Gastrocnemius medialis (tissue), 4 donors: ENCODE results near the gene PSMG4. TPM values are rescaled to one million over a fixed set of nuclear protein-coding genes. Genes with fewer than 3 reads are reported as not detected.
A peak's percentile ranks its signal among the peaks of the same experiment; 100 is the strongest.

Experiments
- ATAC-seq, 2 donors: fragments of 150-250 bp; one replicate each; pipeline ENCODE4 v1.9.1; 2016
- DNase-seq, 2 donors: peaks; one replicate each; pipeline ENCODE4 v3.0.0-alpha.2; 2019
- H3K27ac ChIP-seq, 4 donors: fragments of 200-600 bp; sonication (generic); 1 replicate in 1 of 4; 2 replicates in 3 of 4; pipeline ENCODE4 v1.5.1; 2016 to 2018; ENCODE audit warnings: mild to moderate bottlenecking in 2 of 4, moderate library complexity in 1 of 4
- H3K27me3 ChIP-seq, 3 donors: fragments of 200-600 bp; sonication (generic) in 2 of 3; 1 replicate in 1 of 3; 2 replicates in 2 of 3; pipeline versions ENCODE4 v1.5.1 to v1.6.0; 2016 to 2019; ENCODE audit warnings: mild to moderate bottlenecking in 1 of 3, moderate library complexity in 1 of 3
- H3K36me3 ChIP-seq, 2 donors: fragments of 200-600 bp; sonication (generic) in 1 of 2; one replicate each; pipeline ENCODE4 v1.5.1; 2017 to 2018
- H3K4me1 ChIP-seq, 2 donors: fragments of 200-600 bp; sonication (generic) in 1 of 2; one replicate each; pipeline ENCODE4 v1.5.1; 2016 to 2017; ENCODE audit warnings: mild to moderate bottlenecking in 2 of 2
- H3K4me3 ChIP-seq, 4 donors: fragments of 200-600 bp; sonication (generic) in 3 of 4; 1 replicate in 1 of 4; 2 replicates in 3 of 4; pipeline ENCODE4 v1.5.1; 2016 to 2019; ENCODE audit warnings: mild to moderate bottlenecking in 2 of 4
- H3K9me3 ChIP-seq, 3 donors: fragments of 200-600 bp; sonication (generic) in 2 of 3; 1 replicate in 1 of 3; 2 replicates in 2 of 3; pipeline ENCODE4 v1.5.1; 2016 to 2019
- POLR2A ChIP-seq, 2 donors: fragments of 450-650 bp; IDR thresholded peaks; one replicate each; pipeline ENCODE4 v1.6.1; 2017; ENCODE audit warnings: antibody characterized with exemption in 2 of 2, mild to moderate bottlenecking in 2 of 2, moderate library complexity in 2 of 2
- in situ Hi-C, 4 donors: fragments of 200-750 bp; cut with MboI; loops; one replicate each; pipeline versions ENCODE4 v1.15.0 to v1.8.0; 2017; ENCODE audit warnings: low sequenced_read_pairs in 4 of 4
- intact Hi-C: fragments of 100-400 bp; cut with DNase I; formaldehyde crosslinking; loops from one replicate; pipeline ENCODE4 v1.15.1; 2023; ENCODE audit warnings: low total_unique reads
- total RNA-seq, 4 donors: library from RNA; depleted of rRNA; stranded (reverse); fragments of >200 nt; gene quantifications; one replicate each; pipeline versions ENCODE4 v1.1.0 to v1.2.3, GENCODE V29; 2016
- TF ChIP-seq, protein P1 (sequence below), 5 experiments: fragments of 450-650 bp in 3 of 5; fragments of 200-600 bp in 2 of 5; sonication (generic) in 2 of 5; IDR thresholded peaks in 4 of 5; conservative IDR thresholded peaks in 1 of 5; 1 replicate in 4 of 5; 2 replicates in 1 of 5; pipeline ENCODE4 v1.5.1; 2016 to 2019; ENCODE audit warnings: antibody characterized with exemption in 5 of 5, mild to moderate bottlenecking in 3 of 5, moderate library complexity in 3 of 5

The PSMG4 gene, protein sequence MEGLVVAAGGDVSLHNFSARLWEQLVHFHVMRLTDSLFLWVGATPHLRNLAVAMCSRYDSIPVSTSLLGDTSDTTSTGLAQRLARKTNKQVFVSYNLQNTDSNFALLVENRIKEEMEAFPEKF
- total RNA-seq = 10 to 100 TPM; 16.4 to 27.6 (median 22.0) TPM

DNA sequence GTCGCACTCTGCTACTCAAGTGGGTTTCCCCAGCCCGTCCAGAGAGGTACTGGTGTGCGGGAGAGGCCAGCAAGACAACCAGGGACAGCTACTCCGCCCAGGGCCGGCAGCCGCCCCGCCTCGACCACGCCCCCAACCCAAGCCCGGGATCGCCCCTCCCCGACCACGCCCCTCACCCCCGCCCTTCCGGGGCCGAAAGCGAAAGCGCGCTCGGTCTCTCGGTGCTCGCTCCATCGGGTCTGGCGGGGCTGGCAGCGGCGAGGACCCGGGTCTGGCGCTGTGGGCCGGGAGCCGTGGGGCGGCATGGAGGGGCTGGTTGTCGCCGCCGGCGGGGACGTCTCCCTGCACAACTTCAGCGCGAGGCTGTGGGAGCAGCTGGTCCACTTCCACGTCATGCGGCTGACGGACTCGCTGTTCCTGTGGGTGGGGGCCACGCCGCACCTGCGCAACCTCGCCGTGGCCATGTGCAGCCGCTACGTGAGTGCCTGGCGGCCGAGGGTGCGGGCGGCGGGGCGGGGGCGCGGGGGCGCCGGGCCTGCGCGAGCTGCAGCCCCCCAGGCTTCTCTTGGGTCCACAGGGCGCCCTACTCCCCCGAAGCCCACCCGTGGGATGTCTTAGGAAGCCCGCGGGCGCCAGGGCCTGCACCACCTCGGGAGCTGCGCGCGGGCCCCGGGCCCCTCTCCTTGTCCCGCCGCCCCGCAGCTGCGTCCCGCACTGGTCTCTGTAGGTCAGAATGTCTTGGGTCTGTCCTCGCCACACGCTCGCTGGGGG, at the start of gene PSMG4:
PSMG4 (plus strand) TSS at position 228 of the 771 bp plus-strand sequence; CDS start at position 304, 76 bp downstream.
- Histone ChIP-seq H3K27ac (peak within 1 kb of the TSS; percentile 84 to 93 (median 92)), H3K4me1 (peaks cover 33 to 41% of the 10 kb centered on the region in 2 donors), H3K36me3 (peaks cover 0 to 6% of the 10 kb centered on the region in 2 donors), H3K4me3 (peak within 1 kb of the TSS; percentile 88 to 91 (median 90)), H3K9me3 (no peaks in the 10 kb centered on the region), H3K27me3 (no peaks in the 10 kb centered on the region)
- TF ChIP-seq, protein P1, sequence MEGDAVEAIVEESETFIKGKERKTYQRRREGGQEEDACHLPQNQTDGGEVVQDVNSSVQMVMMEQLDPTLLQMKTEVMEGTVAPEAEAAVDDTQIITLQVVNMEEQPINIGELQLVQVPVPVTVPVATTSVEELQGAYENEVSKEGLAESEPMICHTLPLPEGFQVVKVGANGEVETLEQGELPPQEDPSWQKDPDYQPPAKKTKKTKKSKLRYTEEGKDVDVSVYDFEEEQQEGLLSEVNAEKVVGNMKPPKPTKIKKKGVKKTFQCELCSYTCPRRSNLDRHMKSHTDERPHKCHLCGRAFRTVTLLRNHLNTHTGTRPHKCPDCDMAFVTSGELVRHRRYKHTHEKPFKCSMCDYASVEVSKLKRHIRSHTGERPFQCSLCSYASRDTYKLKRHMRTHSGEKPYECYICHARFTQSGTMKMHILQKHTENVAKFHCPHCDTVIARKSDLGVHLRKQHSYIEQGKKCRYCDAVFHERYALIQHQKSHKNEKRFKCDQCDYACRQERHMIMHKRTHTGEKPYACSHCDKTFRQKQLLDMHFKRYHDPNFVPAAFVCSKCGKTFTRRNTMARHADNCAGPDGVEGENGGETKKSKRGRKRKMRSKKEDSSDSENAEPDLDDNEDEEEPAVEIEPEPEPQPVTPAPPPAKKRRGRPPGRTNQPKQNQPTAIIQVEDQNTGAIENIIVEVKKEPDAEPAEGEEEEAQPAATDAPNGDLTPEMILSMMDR (IDR thresholded peaks at IDR 0.05 in 4 of 5, conservative IDR thresholded peaks at IDR 0.05 in 1 of 5) = peak in 2 of 5 experiments; percentile 11 to 16
- TF ChIP-seq POLR2A (IDR thresholded peaks at IDR 0.05) = peak; percentile 82 to 84
- intact Hi-C loops = loop anchor here (2.0 to 5.0 kb wide), 3 partner anchors 96 to 257 kb away; partner anchors contain the start of gene BPHL
- in situ Hi-C loops = loop anchor here in 3 of 4 donors (10.0 to 25.0 kb wide), 3 partner anchors 134 to 753 kb away; partner anchors contain the start of gene NQO2 (in 1 of the 3)
- ATAC-seq (peak; percentile 84 to 85), DNase-seq (peak; percentile 92 to 93)

- Histone ChIP-seq H3K9me3 (no peaks in the 10 kb centered on the region), H3K27ac (no peak overlapping the region), H3K36me3 (no peaks in the 10 kb centered on the region), H3K4me3 (no peak overlapping the region), H3K4me1 (no peaks in the 10 kb centered on the region), H3K27me3 (peaks cover 0 to 26% (median 8%) of the 10 kb centered on the region in 3 donors)
- TF ChIP-seq, protein P1 (IDR thresholded peaks at IDR 0.05 in 4 of 5, conservative IDR thresholded peaks at IDR 0.05 in 1 of 5) = no peak
- TF ChIP-seq POLR2A (IDR thresholded peaks at IDR 0.05) = no peak
- in situ Hi-C loops = no loop called here
- peak; percentile 41 to 65 for ATAC-seq
- intact Hi-C loops = no loop called here
- DNase-seq = peak in 1 of 2 donors; percentile 47
These were observed 49.4 kb upstream of the PSMG4 start for GRCh38 chr6:3209114-3210023.

GRCh38 chr6:3210024-3210610, 48.6 kb upstream of the PSMG4 start:
- DNase-seq (no peak), ATAC-seq (no peak)
- H3K4me1 ChIP-seq = no peaks in the 10 kb centered on the region
- H3K27ac ChIP-seq = no peak overlapping the region
- H3K27me3 ChIP-seq = peaks cover 0 to 26% (median 8%) of the 10 kb centered on the region in 3 donors
- in situ Hi-C loops (no loop called here), intact Hi-C loops (no loop called here)
- no peaks in the 10 kb centered on the region for H3K9me3 ChIP-seq
- TF ChIP-seq, protein P1 (IDR thresholded peaks at IDR 0.05 in 4 of 5, conservative IDR thresholded peaks at IDR 0.05 in 1 of 5) = no peak
- no peak for TF ChIP-seq POLR2A (IDR thresholded peaks at IDR 0.05)
- no peaks in the 10 kb centered on the region for H3K36me3 ChIP-seq
- no peak overlapping the region for H3K4me3 ChIP-seq

- no peak for TF ChIP-seq POLR2A (IDR thresholded peaks at IDR 0.05)
- TF ChIP-seq, protein P1 (IDR thresholded peaks at IDR 0.05 in 4 of 5, conservative IDR thresholded peaks at IDR 0.05 in 1 of 5) = no peak
- Histone ChIP-seq H3K4me3 (no peak overlapping the region), H3K9me3 (no peaks in the 10 kb centered on the region), H3K27ac (no peak overlapping the region), H3K4me1 (no peaks in the 10 kb centered on the region), H3K36me3 (no peaks in the 10 kb centered on the region), H3K27me3 (peaks cover 0 to 24% (median 8%) of the 10 kb centered on the region in 3 donors)
- DNase-seq (no peak), ATAC-seq (no peak)
- intact Hi-C loops = no loop called here
- in situ Hi-C loops = no loop called here
These were observed 47.1 kb upstream of the PSMG4 start for GRCh38 chr6:3211681-3212080.
